Mucosa of stomach (tissue), 1 donor: ENCODE data around the gene MAK.
"Not testable (repeated sequence)": the region's sequence is repeated elsewhere in the genome, so short reads cannot be mapped to it uniquely, and the experiment has no call there.

Experiments
- H3K27me3 ChIP-seq: one replicate; pipeline ENCODE4 v1.7.0; 2013; ENCODE audit warnings: mild to moderate bottlenecking, low read length; ENCODE audit not compliant: control insufficient read depth, insufficient read depth
- H3K36me3 ChIP-seq: one replicate; pipeline ENCODE4 v1.7.0; 2013; ENCODE audit warnings: low read length; ENCODE audit not compliant: control insufficient read depth, insufficient read depth
- H3K4me1 ChIP-seq: one replicate; pipeline ENCODE4 v1.7.0; 2013; ENCODE audit warnings: mild to moderate bottlenecking, low read length; ENCODE audit not compliant: control insufficient read depth, insufficient read depth
- H3K4me3 ChIP-seq: one replicate; pipeline ENCODE4 v1.7.0; 2013; ENCODE audit warnings: low read length
- H3K9ac ChIP-seq: one replicate; pipeline ENCODE4 v1.7.0; 2013; ENCODE audit warnings: mild to moderate bottlenecking, low read length, moderate library complexity
- H3K9me3 ChIP-seq: one replicate; pipeline ENCODE4 v1.7.0; 2013; ENCODE audit warnings: mild to moderate bottlenecking, low read length, moderate library complexity; ENCODE audit not compliant: control insufficient read depth
- donor health status: Pancreatic carcinoma.

Gene MAK

GRCh38 chr6:10837995-10838793 is at the start of gene MAK:
Gene MAK, minus strand, starts transcription at chr6:10838539. Its CDS starts 7,891 bp downstream, at chr6:10830648.
- H3K9ac ChIP-seq: peak within 1 kb of the TSS; percentile 65
- H3K27me3 ChIP-seq: peaks cover 32% of the 10 kb centered on the region
- no peaks in the 10 kb centered on the region for H3K36me3 ChIP-seq
- peak within 1 kb of the TSS; percentile 63 for H3K4me3 ChIP-seq
- no peaks in the 10 kb centered on the region for H3K9me3 ChIP-seq
- H3K4me1 ChIP-seq: peaks cover 15% of the 10 kb centered on the region

- no peak within 1 kb of the TSS for H3K9ac ChIP-seq
- H3K4me3 ChIP-seq: no peak within 1 kb of the TSS
- H3K4me1 ChIP-seq: peaks cover 5% of the 10 kb centered on the region
- peaks cover 54% of the 10 kb centered on the region for H3K27me3 ChIP-seq
- no peaks in the 10 kb centered on the region for H3K9me3 ChIP-seq
- no peaks in the 10 kb centered on the region for H3K36me3 ChIP-seq
These were observed 48.6 kb upstream of the MAK start, which contains the start of gene SYCP2L for GRCh38 chr6:10886691-10887502. Gene SYCP2L, plus strand, starts transcription at chr6:10887052. Its CDS starts 75 bp downstream, at chr6:10887127.

GRCh38 chr6:10886365-10886690 is 48.0 kb upstream of the MAK start:
- not testable (repeated sequence) for H3K4me3 ChIP-seq, H3K9ac ChIP-seq, H3K9me3 ChIP-seq, H3K36me3 ChIP-seq, H3K4me1 ChIP-seq
- peaks cover 59% of the 10 kb centered on the region for H3K27me3 ChIP-seq

- Histone ChIP-seq H3K4me3 (no peak overlapping the region), H3K9ac (no peak overlapping the region), H3K4me1 (peaks cover 5% of the 10 kb centered on the region), H3K27me3 (peaks cover 74% of the 10 kb centered on the region), H3K9me3 (no peaks in the 10 kb centered on the region), H3K36me3 (no peaks in the 10 kb centered on the region)
These were observed 46.1 kb upstream of the MAK start for GRCh38 chr6:10884245-10884972.

GRCh38 chr6:10883312-10884244 is 45.2 kb upstream of the MAK start:
- H3K27me3 ChIP-seq: peaks cover 74% of the 10 kb centered on the region
- H3K9me3 ChIP-seq: no peaks in the 10 kb centered on the region
- H3K9ac ChIP-seq: no peak overlapping the region
- no peak overlapping the region for H3K4me3 ChIP-seq
- no peaks in the 10 kb centered on the region for H3K36me3 ChIP-seq
- peaks cover 5% of the 10 kb centered on the region for H3K4me1 ChIP-seq

- peaks cover 5% of the 10 kb centered on the region for H3K4me1 ChIP-seq
- H3K9me3 ChIP-seq: no peaks in the 10 kb centered on the region
- peaks cover 75% of the 10 kb centered on the region for H3K27me3 ChIP-seq
- no peak overlapping the region for H3K4me3 ChIP-seq
- no peaks in the 10 kb centered on the region for H3K36me3 ChIP-seq
- H3K9ac ChIP-seq: no peak overlapping the region
These were observed 44.4 kb upstream of the MAK start for GRCh38 chr6:10882657-10883171.

GRCh38 chr6:10882253-10882630 is 43.9 kb upstream of the MAK start:
- H3K27me3 ChIP-seq: peaks cover 71% of the 10 kb centered on the region
- H3K9me3 ChIP-seq, H3K36me3 ChIP-seq, H3K4me1 ChIP-seq, H3K4me3 ChIP-seq, H3K9ac ChIP-seq: not testable (repeated sequence)

GRCh38 chr6:10880366-10880765 is 42.0 kb upstream of the MAK start:
- no peaks in the 10 kb centered on the region for H3K4me1 ChIP-seq
- no peak overlapping the region for H3K4me3 ChIP-seq
- no peak overlapping the region for H3K9ac ChIP-seq
- H3K27me3 ChIP-seq: peaks cover 54% of the 10 kb centered on the region
- H3K9me3 ChIP-seq: no peaks in the 10 kb centered on the region
- H3K36me3 ChIP-seq: no peaks in the 10 kb centered on the region

- Histone ChIP-seq H3K9me3 (no peaks in the 10 kb centered on the region), H3K4me1 (no peaks in the 10 kb centered on the region), H3K36me3 (no peaks in the 10 kb centered on the region), H3K9ac (no peak overlapping the region), H3K27me3 (peaks cover 33% of the 10 kb centered on the region), H3K4me3 (no peak overlapping the region)
These were observed 39.5 kb upstream of the MAK start for GRCh38 chr6:10877871-10878270.

- H3K4me1 ChIP-seq: no peaks in the 10 kb centered on the region
- no peak overlapping the region for H3K9ac ChIP-seq
- H3K27me3 ChIP-seq: peaks cover 24% of the 10 kb centered on the region
- H3K9me3 ChIP-seq: no peaks in the 10 kb centered on the region
- H3K36me3 ChIP-seq: no peaks in the 10 kb centered on the region
- H3K4me3 ChIP-seq: no peak overlapping the region
These were observed 38.7 kb upstream of the MAK start for GRCh38 chr6:10877012-10877411.

- H3K36me3 ChIP-seq: no peaks in the 10 kb centered on the region
- no peak overlapping the region for H3K4me3 ChIP-seq
- H3K9ac ChIP-seq: no peak overlapping the region
- H3K27me3 ChIP-seq: peaks cover 5% of the 10 kb centered on the region
- no peaks in the 10 kb centered on the region for H3K9me3 ChIP-seq
- no peaks in the 10 kb centered on the region for H3K4me1 ChIP-seq
These were observed 36.7 kb upstream of the MAK start for GRCh38 chr6:10875026-10875425.
